Raji (cell line): Measurements from ENCODE around the gene AKT2.

Source experiments
- POLR2A ChIP-seq: IDR thresholded peaks from 2 replicates; pipeline ENCODE4 v1.6.1; 2011; ENCODE audit warnings: low read depth, low read length, control low read depth; ENCODE audit not compliant: insufficient read depth

AKT2 gene

GRCh38 chr19:40309666-40310065, 24.5 kb upstream of the AKT2 start:
- TF ChIP-seq POLR2A, result no peak

- no peak for TF ChIP-seq POLR2A
Measured at GRCh38 chr19:40305403-40305802, 20.3 kb upstream of the AKT2 start.

- TF ChIP-seq POLR2A, result no peak
Measured at GRCh38 chr19:40304306-40304705, 19.2 kb upstream of the AKT2 start.

- TF ChIP-seq POLR2A, result no peak
Measured at GRCh38 chr19:40303765-40304164, 18.6 kb upstream of the AKT2 start.

GRCh38 chr19:40302224-40303011, 17.3 kb upstream of the AKT2 start:
- no peak for TF ChIP-seq POLR2A

- TF ChIP-seq POLR2A, result no peak
Measured at GRCh38 chr19:40300668-40301067, 15.5 kb upstream of the AKT2 start.

GRCh38 chr19:40298026-40298425, 12.9 kb upstream of the AKT2 start:
- TF ChIP-seq POLR2A, result no peak

- TF ChIP-seq POLR2A, result no peak
Measured at GRCh38 chr19:40294560-40294959, 9.4 kb upstream of the AKT2 start.

GRCh38 chr19:40286971-40287421, 1.9 kb upstream of the AKT2 start:
- no peak for TF ChIP-seq POLR2A

GRCh38 chr19:40286235-40286970, 1.3 kb upstream of the AKT2 start:
- no peak for TF ChIP-seq POLR2A

GRCh38 chr19:40285353-40286234, 449 bp upstream of the AKT2 start:
- TF ChIP-seq POLR2A, result peak; percentile 81

GRCh38 chr19:40284251-40284500, 969 bp downstream of the AKT2 start:
- no peak for TF ChIP-seq POLR2A

- TF ChIP-seq POLR2A, result no peak
Measured at GRCh38 chr19:40283414-40284250, 1.5 kb downstream of the AKT2 start.

GRCh38 chr19:40282920-40283319, 2.2 kb downstream of the AKT2 start:
- no peak for TF ChIP-seq POLR2A

GRCh38 chr19:40282209-40282580, 3.0 kb downstream of the AKT2 start:
- no peak for TF ChIP-seq POLR2A

GRCh38 chr19:40281381-40282208, 3.5 kb downstream of the AKT2 start:
- TF ChIP-seq POLR2A, result no peak
